Right atrium auricular region (tissue), 2 donors: ENCODE data around the gene ADK. TPM values are rescaled to one million over a fixed set of nuclear protein-coding genes. Genes with fewer than 3 reads are reported as not detected.
"Not testable (repeated sequence)": the region's sequence is repeated elsewhere in the genome, so short reads cannot be mapped to it uniquely, and the experiment has no call there.

Experiments
- DNase-seq: peaks from one replicate; pipeline ENCODE4 v3.0.0-alpha.2; 2019; ENCODE audit warnings: low spot score
- H3K27ac ChIP-seq, 2 donors: fragments of 200-600 bp; sonication (generic); 1 replicate in 1 of 2; 2 replicates in 1 of 2; pipeline ENCODE4 v1.5.1; 2016 to 2019
- H3K27me3 ChIP-seq, 2 donors: fragments of 200-600 bp; sonication (generic); one replicate each; pipeline versions ENCODE4 v1.5.1 to v1.6.0; 2017 to 2019
- H3K36me3 ChIP-seq: fragments of 200-600 bp; sonication (generic); one replicate; pipeline ENCODE4 v1.5.1; 2016
- H3K4me1 ChIP-seq, 2 donors: fragments of 200-600 bp; sonication (generic); one replicate each; pipeline versions ENCODE4 v1.5.1 to v1.6.0; 2017 to 2019
- H3K4me3 ChIP-seq, 2 donors: fragments of 200-600 bp; sonication (generic); 1 replicate in 1 of 2; 2 replicates in 1 of 2; pipeline ENCODE4 v1.5.1; 2017 to 2019; ENCODE audit warnings: mild to moderate bottlenecking in 1 of 2, moderate library complexity in 1 of 2
- H3K9me3 ChIP-seq, 2 donors: fragments of 200-600 bp; sonication (generic); one replicate each; pipeline ENCODE4 v1.5.1; 2019
- CTCF ChIP-seq, 2 donors: fragments of 200-600 bp; sonication (generic); IDR thresholded peaks; one replicate each; pipeline ENCODE4 v1.5.1; 2019; ENCODE audit warnings: antibody characterized with exemption in 2 of 2
- total RNA-seq, 2 donors: library from RNA; depleted of rRNA; stranded (reverse); fragments of >200 nt; gene quantifications; one replicate each; pipeline ENCODE4 v1.1.0, GENCODE V29; 2016

The ADK gene
- total RNA-seq, 2 donors from 2014 or later, result 23.7 to 31.6 TPM

GRCh38 chr10:74486659-74487058 is 335.6 kb downstream of the ADK start:
- Histone ChIP-seq H3K27ac (no peak overlapping the region), H3K4me3 (no peak overlapping the region), H3K4me1 (no peaks in the 10 kb centered on the region)

GRCh38 chr10:74488907-74489306 is 337.9 kb downstream of the ADK start:
- Histone ChIP-seq H3K9me3 (no peaks in the 10 kb centered on the region), H3K4me1 (no peaks in the 10 kb centered on the region), H3K4me3 (no peak overlapping the region), H3K36me3 (no peaks in the 10 kb centered on the region), H3K27ac (no peak overlapping the region), H3K27me3 (no peaks in the 10 kb centered on the region)
- no peak for DNase-seq
- no peak for TF ChIP-seq CTCF (IDR thresholded peaks at IDR 0.05)

More at GRCh38 chr10:74486659-74487058, 335.6 kb downstream of the ADK start:
- DNase-seq, result no peak
- Histone ChIP-seq H3K36me3 (no peaks in the 10 kb centered on the region), H3K9me3 (no peaks in the 10 kb centered on the region), H3K27me3 (no peaks in the 10 kb centered on the region)
- TF ChIP-seq CTCF (IDR thresholded peaks at IDR 0.05), result no peak

GRCh38 chr10:74490551-74490950 is 339.5 kb downstream of the ADK start:
- H3K27ac ChIP-seq, result no peak overlapping the region
- DNase-seq, result no peak
- H3K27me3 ChIP-seq, result no peaks in the 10 kb centered on the region
- no peaks in the 10 kb centered on the region for H3K4me1 ChIP-seq
- H3K9me3 ChIP-seq, result no peaks in the 10 kb centered on the region
- TF ChIP-seq CTCF (IDR thresholded peaks at IDR 0.05), result no peak
- H3K36me3 ChIP-seq, result no peaks in the 10 kb centered on the region
- no peak overlapping the region for H3K4me3 ChIP-seq

GRCh38 chr10:74491014-74491413 is 340.0 kb downstream of the ADK start:
- no peak for DNase-seq
- H3K27ac ChIP-seq, result no peak overlapping the region
- H3K9me3 ChIP-seq, result no peaks in the 10 kb centered on the region
- no peaks in the 10 kb centered on the region for H3K27me3 ChIP-seq
- H3K36me3 ChIP-seq, result no peaks in the 10 kb centered on the region
- H3K4me3 ChIP-seq, result no peak overlapping the region
- no peak for TF ChIP-seq CTCF (IDR thresholded peaks at IDR 0.05)
- no peaks in the 10 kb centered on the region for H3K4me1 ChIP-seq

GRCh38 chr10:74496276-74496675 is 345.3 kb downstream of the ADK start:
- H3K36me3 ChIP-seq, H3K27me3 ChIP-seq, DNase-seq, H3K4me1 ChIP-seq, H3K4me3 ChIP-seq, H3K27ac ChIP-seq, H3K9me3 ChIP-seq: not testable (repeated sequence)

GRCh38 chr10:74498664-74499063 is 347.6 kb downstream of the ADK start:
- not testable (repeated sequence) for H3K4me3 ChIP-seq, DNase-seq, H3K4me1 ChIP-seq, H3K27ac ChIP-seq, H3K36me3 ChIP-seq, H3K9me3 ChIP-seq, H3K27me3 ChIP-seq

- DNase-seq, result no peak
- no peak overlapping the region for H3K27ac ChIP-seq
- no peaks in the 10 kb centered on the region for H3K9me3 ChIP-seq
- H3K36me3 ChIP-seq, result no peaks in the 10 kb centered on the region
- H3K4me3 ChIP-seq, result no peak overlapping the region
- no peaks in the 10 kb centered on the region for H3K27me3 ChIP-seq
- peaks cover 0 to 7% of the 10 kb centered on the region in 2 donors for H3K4me1 ChIP-seq
- no peak for TF ChIP-seq CTCF (IDR thresholded peaks at IDR 0.05)
Observed at GRCh38 chr10:74500026-74500704, 349.1 kb downstream of the ADK start.
